ENCODE measurements around the gene AOX1.

AOX1 gene

GRCh38 chr2:200716386-200716785 is 130.6 kb downstream of the AOX1 start:
- no peaks in the 10 kb centered on the region for H3K79me1 ChIP-seq (ENCODE audit: low read length)
- H2BK5ac ChIP-seq (ENCODE audit: low read length), result no peak overlapping the region
- no peak overlapping the region for H2BK15ac ChIP-seq (replicated peaks; ENCODE audit: low read depth)
- no peaks in the 10 kb centered on the region for H3K4me1 ChIP-seq (ENCODE audit: control insufficient read depth, low read depth, low read length)
- H4K5ac ChIP-seq (ENCODE audit: low read length), result no peak overlapping the region
- WGBS (ENCODE audit: extremely low coverage, insufficient coverage, low lambda C conversion rate), result no CpG with 5 or more reads among the region's 1 CpG
- H3K56ac ChIP-seq (ENCODE audit: low read length), result no peak overlapping the region
- no peaks in the 10 kb centered on the region for H3K36me3 ChIP-seq (ENCODE audit: control insufficient read depth, insufficient read depth, low read length)
- no peak overlapping the region for H3K4me2 ChIP-seq (ENCODE audit: low read length)
- H2BK120ac ChIP-seq (ENCODE audit: low read depth, low read length), result no peak overlapping the region
- H3K27ac ChIP-seq (ENCODE audit: low read depth, low read length), result no peak overlapping the region
- H3K23ac ChIP-seq (ENCODE audit: low read length), result no peak overlapping the region
- no peaks in the 10 kb centered on the region for H3K79me2 ChIP-seq (ENCODE audit: control insufficient read depth, insufficient read depth, low read length)
- no peak overlapping the region for H3K4me3 ChIP-seq (ENCODE audit: low read length)
- no peaks in the 10 kb centered on the region for H3K27me3 ChIP-seq (ENCODE audit: insufficient read depth, low read length, poor library complexity)
- H3K9ac ChIP-seq (ENCODE audit: low read length), result no peak overlapping the region
- H3K4ac ChIP-seq (ENCODE audit: low read depth, low read length), result no peak overlapping the region
- H2AK5ac ChIP-seq (ENCODE audit: low read length), result no peak overlapping the region
- DNase-seq, result no peak
- H3K18ac ChIP-seq (ENCODE audit: low read length), result no peak overlapping the region
- no peak overlapping the region for H4K8ac ChIP-seq (ENCODE audit: low read depth, low read length)

Measured in mesendoderm (in vitro differentiated cells).